Caco-2 (cell line): ENCODE measurements around the gene PROSER3. TPM values are rescaled to one million over a fixed set of nuclear protein-coding genes. Genes with fewer than 3 reads are reported as not detected.

Experiments
- BruUV-seq: library from RNA; stranded (reverse); fragments of 400-500 nt; replicated peaks from 2 replicates; lab custom pipeline; 2021; lab: Mats Ljungman, UMichigan
- CTCF ChIA-PET: fragments of 300-600 bp; sonication (Branson Sonifier 250); formaldehyde crosslinking; loops from one replicate; lab custom pipeline; 2022; ENCODE audit warnings: antibody characterized with exemption; lab: Charles Lee
- POLR2A ChIA-PET: fragments of 300-600 bp; sonication (Branson Sonifier 250); formaldehyde crosslinking; loops from one replicate; lab custom pipeline; 2022; ENCODE audit warnings: antibody characterized with exemption; lab: Charles Lee
- DNase-seq, 2 experiments: peaks; one replicate each; pipeline versions ENCODE4 v3.0.0 to v3.0.0-alpha.2; 2020 to 2022
- H3K27me3 ChIP-seq: replicated peaks from 2 replicates; pipeline ENCODE4 v1.6.0; 2011; ENCODE audit warnings: low read length; ENCODE audit not compliant: control insufficient read depth, insufficient read depth
- H3K36me3 ChIP-seq: 2 replicates; pipeline ENCODE4 v1.5.1; 2011; ENCODE audit warnings: low read length; ENCODE audit not compliant: control insufficient read depth, insufficient read depth
- H3K4me1 ChIP-seq: fragments of 250-450 bp; sonication (Bioruptor Pico); 2 replicates; pipeline ENCODE4 v1.5.1; 2020; ENCODE audit warnings: mild to moderate bottlenecking
- H3K4me3 ChIP-seq: 2 replicates; pipeline ENCODE4 v1.5.1; 2011; ENCODE audit warnings: low read depth, mild to moderate bottlenecking, control low read depth, low read length
- H3K9me3 ChIP-seq: fragments of 250-450 bp; sonication (Bioruptor Pico); 2 replicates; pipeline ENCODE4 v1.5.1; 2020; ENCODE audit warnings: mild to moderate bottlenecking, moderate library complexity
- H3K27ac Mint-ChIP-seq: one replicate; pipeline ENCODE4 v1.8.0; 2022; ENCODE audit warnings: mixed read lengths; ENCODE audit not compliant: unreplicated experiment
- H3K27me3 Mint-ChIP-seq: one replicate; pipeline ENCODE4 v1.8.0; 2022; ENCODE audit warnings: mixed read lengths; ENCODE audit not compliant: insufficient read depth, unreplicated experiment
- H3K36me3 Mint-ChIP-seq: one replicate; pipeline ENCODE4 v1.8.0; 2022; ENCODE audit warnings: mild to moderate bottlenecking, mixed read lengths; ENCODE audit not compliant: insufficient read depth, unreplicated experiment
- H3K4me1 Mint-ChIP-seq: one replicate; pipeline ENCODE4 v1.8.0; 2022; ENCODE audit warnings: low read depth, mixed read lengths; ENCODE audit not compliant: unreplicated experiment
- H3K4me3 Mint-ChIP-seq: one replicate; pipeline ENCODE4 v1.8.0; 2022; ENCODE audit warnings: mild to moderate bottlenecking, moderate library complexity, mixed read lengths; ENCODE audit not compliant: unreplicated experiment
- H3K9me3 Mint-ChIP-seq: one replicate; pipeline ENCODE4 v1.8.0; 2022; ENCODE audit warnings: mixed read lengths; ENCODE audit not compliant: unreplicated experiment
- intact Hi-C: fragments of 100-400 bp; cut with micrococcal nuclease; formaldehyde crosslinking; loops from one replicate; pipeline ENCODE4 v1.10.0; 2022; ENCODE audit not compliant: unreplicated experiment
- total RNA-seq: library from RNA; stranded (reverse); gene quantifications from 2 replicates; pipeline ENCODE4 v1.2.3, GENCODE V29; 2022
- TF ChIP-seq, protein P1 (sequence below), 2 experiments: fragments of 200-600 bp in 1 of 2; IDR thresholded peaks; 1 replicate in 1 of 2; 2 replicates in 1 of 2; pipeline versions ENCODE4 v1.5.1 to v1.8.0; 2011 to 2022; ENCODE audit warnings: antibody characterized with exemption in 1 of 2, control low read depth in 1 of 2, inconsistent platforms in 1 of 2, low read depth in 1 of 2, low read length in 1 of 2, mild to moderate bottlenecking in 1 of 2, moderate library complexity in 1 of 2; ENCODE audit not compliant: insufficient read depth in 1 of 2, severe bottlenecking in 1 of 2, unreplicated experiment in 1 of 2

PROSER3 gene
- total RNA-seq, 1 experiment from 2014 or later = 34.6 TPM

GRCh38 chr19:35743640-35744429, 14.1 kb upstream of the PROSER3 start:
- H3K4me3 Mint-ChIP-seq = peak overlapping the region; percentile 93
- peaks cover 62% of the 10 kb centered on the region for H3K36me3 Mint-ChIP-seq
- Histone ChIP-seq H3K4me3 (no peak overlapping the region), H3K4me1 (peaks cover 11% of the 10 kb centered on the region), H3K27me3 (no peaks in the 10 kb centered on the region), H3K36me3 (0 out of 2 replicates have a peak, but pooled peaks cover under 1% of the 10 kb centered on the region), H3K9me3 (no peaks in the 10 kb centered on the region)
- intact Hi-C loops = loop anchor here (2.0 kb wide), 1 partner anchor 77 kb away; no protein-coding TSS in a partner anchor
- ChIA-PET POLR2A (interaction anchor here (0.6 kb wide), 1 partner anchor 265 kb away, joined by 6 read pairs; the partner anchor contains the start of gene SYNE4), CTCF (interaction anchor here (1.9 kb wide), 2 partner anchors 42 to 76 kb away, joined by 7 to 9 read pairs; no protein-coding TSS in a partner anchor)
- BruUV-seq = no TSS peak
- H3K9me3 Mint-ChIP-seq = no peaks in the 10 kb centered on the region
- no peak for DNase-seq
- H3K4me1 Mint-ChIP-seq = peaks cover 18% of the 10 kb centered on the region
- H3K27me3 Mint-ChIP-seq = no peaks in the 10 kb centered on the region
- no peak overlapping the region for H3K27ac Mint-ChIP-seq
- TF ChIP-seq, protein P1, sequence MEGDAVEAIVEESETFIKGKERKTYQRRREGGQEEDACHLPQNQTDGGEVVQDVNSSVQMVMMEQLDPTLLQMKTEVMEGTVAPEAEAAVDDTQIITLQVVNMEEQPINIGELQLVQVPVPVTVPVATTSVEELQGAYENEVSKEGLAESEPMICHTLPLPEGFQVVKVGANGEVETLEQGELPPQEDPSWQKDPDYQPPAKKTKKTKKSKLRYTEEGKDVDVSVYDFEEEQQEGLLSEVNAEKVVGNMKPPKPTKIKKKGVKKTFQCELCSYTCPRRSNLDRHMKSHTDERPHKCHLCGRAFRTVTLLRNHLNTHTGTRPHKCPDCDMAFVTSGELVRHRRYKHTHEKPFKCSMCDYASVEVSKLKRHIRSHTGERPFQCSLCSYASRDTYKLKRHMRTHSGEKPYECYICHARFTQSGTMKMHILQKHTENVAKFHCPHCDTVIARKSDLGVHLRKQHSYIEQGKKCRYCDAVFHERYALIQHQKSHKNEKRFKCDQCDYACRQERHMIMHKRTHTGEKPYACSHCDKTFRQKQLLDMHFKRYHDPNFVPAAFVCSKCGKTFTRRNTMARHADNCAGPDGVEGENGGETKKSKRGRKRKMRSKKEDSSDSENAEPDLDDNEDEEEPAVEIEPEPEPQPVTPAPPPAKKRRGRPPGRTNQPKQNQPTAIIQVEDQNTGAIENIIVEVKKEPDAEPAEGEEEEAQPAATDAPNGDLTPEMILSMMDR (IDR thresholded peaks at IDR 0.05; ENCODE audit: insufficient read depth in 1 of 2, low read depth in 1 of 2, low read length in 1 of 2, severe bottlenecking in 1 of 2, unreplicated experiment in 1 of 2) = no peak

DNA sequence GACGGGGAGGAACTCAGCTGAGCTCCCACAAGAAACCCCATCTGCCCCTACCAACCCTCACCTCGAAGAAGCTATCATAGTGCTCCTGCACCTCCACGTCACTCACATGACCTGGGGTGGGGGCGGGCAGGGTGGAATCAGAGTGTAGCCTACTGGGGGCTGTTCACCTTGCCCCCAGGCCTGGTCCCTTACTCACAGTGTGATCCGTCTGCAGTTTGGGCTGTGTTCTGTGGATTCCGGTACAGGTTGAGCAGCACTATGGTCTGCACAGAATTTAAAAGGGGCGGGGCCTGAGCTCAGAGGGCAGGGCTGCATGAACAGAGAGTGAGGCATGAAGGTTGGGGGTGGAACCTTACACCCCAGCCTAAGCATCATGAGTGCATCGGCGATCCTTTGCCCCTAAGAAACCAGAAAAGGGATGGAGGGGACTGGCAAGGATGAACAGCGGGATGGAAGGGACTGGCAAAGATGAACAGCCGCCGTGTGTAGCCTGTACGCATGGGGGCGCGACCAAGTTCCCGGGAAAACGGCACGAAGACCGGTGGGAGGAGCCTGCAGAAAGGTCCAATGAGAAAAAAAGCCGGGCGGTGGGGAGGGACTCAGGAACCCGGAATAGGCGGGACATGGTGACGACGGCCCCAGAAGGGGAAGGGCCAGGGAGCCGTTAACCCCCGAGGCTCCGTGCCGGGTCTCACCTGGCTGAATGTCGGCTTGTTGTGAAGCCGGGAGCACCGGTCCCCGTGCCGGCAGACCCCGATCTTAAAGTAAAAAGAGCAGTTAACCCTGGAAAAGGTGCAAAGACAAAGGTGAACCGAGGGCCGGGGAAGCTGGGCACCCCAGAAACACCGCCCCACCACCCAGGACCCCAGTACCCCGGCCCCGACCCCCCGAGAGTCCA, 13.3 kb upstream of the PROSER3 start:
- H3K36me3 ChIP-seq = no peaks in the 10 kb centered on the region
- H3K27ac Mint-ChIP-seq = peak overlapping the region; percentile 98
- no peaks in the 10 kb centered on the region for H3K9me3 ChIP-seq
- peaks cover 26% of the 10 kb centered on the region for H3K4me1 Mint-ChIP-seq
- peak overlapping the region; percentile 93 for H3K4me3 Mint-ChIP-seq
- intact Hi-C loops = loop anchor here (1.0 to 2.0 kb wide), 2 partner anchors 76 to 187 kb away; no protein-coding TSS in a partner anchor
- TF ChIP-seq, protein P1 (IDR thresholded peaks at IDR 0.05; ENCODE audit: insufficient read depth in 1 of 2, low read depth in 1 of 2, low read length in 1 of 2, severe bottlenecking in 1 of 2, unreplicated experiment in 1 of 2) = peak; percentile 36 to 55
- H3K4me3 ChIP-seq = peak overlapping the region; percentile 81
- CTCF ChIA-PET = interaction anchor here (0.7 to 1.9 kb wide), 6 partner anchors 8 to 234 kb away, joined by 4 to 12 read pairs (median 6); no protein-coding TSS in a partner anchor
- DNase-seq = peak; percentile 97 to 98
- POLR2A ChIA-PET = interaction anchor here (0.5 to 1.0 kb wide), 7 partner anchors 8 to 269 kb away, joined by 3 to 19 read pairs (median 4); partner anchors contain the start of genes ALKBH6 and SYNE4
- no peaks in the 10 kb centered on the region for H3K27me3 ChIP-seq
- H3K27me3 Mint-ChIP-seq = no peaks in the 10 kb centered on the region
- BruUV-seq = TSS peak; percentile 81
- peaks cover 10% of the 10 kb centered on the region for H3K4me1 ChIP-seq
- H3K36me3 Mint-ChIP-seq = peaks cover 60% of the 10 kb centered on the region
- H3K9me3 Mint-ChIP-seq = no peaks in the 10 kb centered on the region
